HG03175 (cell line): ENCODE measurements around the gene ASXL2.
"Not testable (repeated sequence)": the region's sequence is repeated elsewhere in the genome, so short reads cannot be mapped to it uniquely, and the experiment has no call there.

Source experiments
- ATAC-seq: cut with Tn5 transposase; IDR thresholded peaks from one replicate; pipeline ENCODE4 v1.9.1; 2021; ENCODE audit warnings: mild to moderate bottlenecking, moderate library complexity; ENCODE audit not compliant: unreplicated experiment

Gene ASXL2

GRCh38 chr2:25742501-25742900 is 135.8 kb downstream of the ASXL2 start:
- ATAC-seq: no peak

GRCh38 chr2:25740810-25741381 is 137.4 kb downstream of the ASXL2 start:
- no peak for ATAC-seq

GRCh38 chr2:25738383-25739343 is 139.6 kb downstream of the ASXL2 start:
- no peak for ATAC-seq

- ATAC-seq: no peak
These were observed 141.3 kb downstream of the ASXL2 start for GRCh38 chr2:25736899-25737515.

- ATAC-seq: no peak
These were observed 142.5 kb downstream of the ASXL2 start for GRCh38 chr2:25735835-25736234.

GRCh38 chr2:25728559-25728958 is 149.7 kb downstream of the ASXL2 start:
- no peak for ATAC-seq

GRCh38 chr2:25726522-25726921 is 151.8 kb downstream of the ASXL2 start:
- ATAC-seq: no peak

GRCh38 chr2:25725877-25726276 is 152.4 kb downstream of the ASXL2 start:
- ATAC-seq: no peak

GRCh38 chr2:25724756-25725155 is 153.5 kb downstream of the ASXL2 start:
- no peak for ATAC-seq

GRCh38 chr2:25722224-25722623 is 156.1 kb downstream of the ASXL2 start:
- ATAC-seq: no peak

- no peak for ATAC-seq
These were observed 157.7 kb downstream of the ASXL2 start for GRCh38 chr2:25720575-25720974.

- ATAC-seq: no peak
These were observed 163.5 kb downstream of the ASXL2 start for GRCh38 chr2:25714740-25715139.

- no peak for ATAC-seq
These were observed 165.8 kb downstream of the ASXL2 start for GRCh38 chr2:25712455-25712854.

GRCh38 chr2:25711675-25712354 is 166.5 kb downstream of the ASXL2 start:
- no peak for ATAC-seq

GRCh38 chr2:25710750-25711149 is 167.5 kb downstream of the ASXL2 start:
- no peak for ATAC-seq

GRCh38 chr2:25709349-25709748 is 168.9 kb downstream of the ASXL2 start:
- no peak for ATAC-seq

- ATAC-seq: no peak
These were observed 170.2 kb downstream of the ASXL2 start for GRCh38 chr2:25707927-25708590.

- not testable (repeated sequence) for ATAC-seq
These were observed 172.7 kb downstream of the ASXL2 start for GRCh38 chr2:25705575-25705974.

GRCh38 chr2:25701801-25702200 is 176.5 kb downstream of the ASXL2 start:
- no peak for ATAC-seq

- no peak for ATAC-seq
These were observed 178.0 kb downstream of the ASXL2 start for GRCh38 chr2:25700221-25700660.

GRCh38 chr2:25699216-25699615 is 179.1 kb downstream of the ASXL2 start:
- ATAC-seq: no peak
